HFF-Myc (cell line): Measurements from ENCODE around the gene TBC1D14.

ENCODE experiments used
- DNase-seq: peaks from one replicate; pipeline ENCODE4 v3.0.0-alpha.2; 2011; ENCODE audit warnings: low read depth; ENCODE audit errors: extremely low read depth
- H3K4me3 ChIP-seq: replicated peaks from 2 replicates; pipeline ENCODE4 v1.5.1; 2011; ENCODE audit warnings: low read depth, mild to moderate bottlenecking, control low read depth, low read length
- TF ChIP-seq, protein P1 (sequence below): IDR thresholded peaks from 2 replicates; pipeline ENCODE4 v1.5.1; 2012; ENCODE audit warnings: mild to moderate bottlenecking, low read depth, low read length, control low read depth; ENCODE audit errors: missing control alignments

The TBC1D14 gene

DNA sequence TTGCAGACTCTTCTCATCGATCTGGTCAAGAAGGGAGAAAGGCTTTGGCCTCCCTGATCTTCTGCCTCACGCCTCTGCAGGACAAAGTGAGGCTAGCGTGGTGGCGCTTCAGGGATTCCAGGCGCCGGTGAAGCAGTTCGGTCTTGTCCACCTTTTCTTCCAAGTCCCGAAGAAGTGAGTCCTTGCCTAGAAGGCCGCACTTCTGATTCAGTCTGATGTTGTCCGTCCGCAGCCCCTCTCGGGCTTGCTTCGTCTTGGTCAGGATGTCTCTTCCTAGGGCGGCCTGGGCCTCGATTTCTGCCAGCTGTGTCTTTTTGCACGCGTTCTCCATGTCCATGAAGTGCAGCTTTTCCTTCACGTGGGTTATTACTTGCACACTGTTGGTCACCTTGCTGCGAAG, 131.6 kb downstream of the TBC1D14 start:
- TF ChIP-seq, protein P1, sequence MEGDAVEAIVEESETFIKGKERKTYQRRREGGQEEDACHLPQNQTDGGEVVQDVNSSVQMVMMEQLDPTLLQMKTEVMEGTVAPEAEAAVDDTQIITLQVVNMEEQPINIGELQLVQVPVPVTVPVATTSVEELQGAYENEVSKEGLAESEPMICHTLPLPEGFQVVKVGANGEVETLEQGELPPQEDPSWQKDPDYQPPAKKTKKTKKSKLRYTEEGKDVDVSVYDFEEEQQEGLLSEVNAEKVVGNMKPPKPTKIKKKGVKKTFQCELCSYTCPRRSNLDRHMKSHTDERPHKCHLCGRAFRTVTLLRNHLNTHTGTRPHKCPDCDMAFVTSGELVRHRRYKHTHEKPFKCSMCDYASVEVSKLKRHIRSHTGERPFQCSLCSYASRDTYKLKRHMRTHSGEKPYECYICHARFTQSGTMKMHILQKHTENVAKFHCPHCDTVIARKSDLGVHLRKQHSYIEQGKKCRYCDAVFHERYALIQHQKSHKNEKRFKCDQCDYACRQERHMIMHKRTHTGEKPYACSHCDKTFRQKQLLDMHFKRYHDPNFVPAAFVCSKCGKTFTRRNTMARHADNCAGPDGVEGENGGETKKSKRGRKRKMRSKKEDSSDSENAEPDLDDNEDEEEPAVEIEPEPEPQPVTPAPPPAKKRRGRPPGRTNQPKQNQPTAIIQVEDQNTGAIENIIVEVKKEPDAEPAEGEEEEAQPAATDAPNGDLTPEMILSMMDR, result no peak
- no peak overlapping the region for H3K4me3 ChIP-seq
- DNase-seq, result no peak

DNA sequence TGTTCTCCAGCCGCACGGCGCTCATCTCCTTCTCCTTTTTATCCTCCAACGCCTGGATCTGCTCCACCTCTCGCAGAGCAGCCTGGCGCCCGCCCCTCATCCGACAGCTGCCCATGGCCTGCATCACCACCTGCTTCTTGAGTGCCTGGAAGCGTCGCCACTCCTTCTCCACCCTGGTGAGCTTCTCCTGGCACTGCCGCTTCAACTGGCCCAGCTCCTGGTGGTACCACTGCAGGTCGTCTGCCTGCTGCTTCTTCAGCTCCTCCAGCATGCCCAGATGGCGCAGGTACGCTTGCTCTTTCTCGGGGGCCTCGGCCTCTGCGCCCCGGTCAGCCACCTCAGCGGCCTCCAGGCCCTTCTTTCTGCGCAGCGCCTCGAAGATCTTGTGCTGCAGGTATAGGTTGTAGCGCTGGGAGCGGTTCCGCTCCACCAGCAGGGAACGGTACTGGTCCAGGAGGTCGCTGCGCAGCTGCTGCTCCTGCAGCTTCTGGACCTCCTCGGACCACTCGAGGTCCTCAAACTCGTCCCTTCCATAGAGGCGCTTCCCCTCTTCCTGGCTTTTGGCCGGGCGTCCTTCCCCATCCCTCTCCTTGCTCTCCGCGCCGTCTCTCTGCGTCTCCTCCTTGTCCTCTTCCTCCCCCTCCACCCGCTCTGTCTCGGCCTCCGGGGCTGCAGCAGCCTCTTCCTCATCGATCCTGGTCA, 132.3 kb downstream of the TBC1D14 start:
- TF ChIP-seq, protein P1, result no peak
- peak overlapping the region; percentile 68 for H3K4me3 ChIP-seq
- no peak for DNase-seq

DNA sequence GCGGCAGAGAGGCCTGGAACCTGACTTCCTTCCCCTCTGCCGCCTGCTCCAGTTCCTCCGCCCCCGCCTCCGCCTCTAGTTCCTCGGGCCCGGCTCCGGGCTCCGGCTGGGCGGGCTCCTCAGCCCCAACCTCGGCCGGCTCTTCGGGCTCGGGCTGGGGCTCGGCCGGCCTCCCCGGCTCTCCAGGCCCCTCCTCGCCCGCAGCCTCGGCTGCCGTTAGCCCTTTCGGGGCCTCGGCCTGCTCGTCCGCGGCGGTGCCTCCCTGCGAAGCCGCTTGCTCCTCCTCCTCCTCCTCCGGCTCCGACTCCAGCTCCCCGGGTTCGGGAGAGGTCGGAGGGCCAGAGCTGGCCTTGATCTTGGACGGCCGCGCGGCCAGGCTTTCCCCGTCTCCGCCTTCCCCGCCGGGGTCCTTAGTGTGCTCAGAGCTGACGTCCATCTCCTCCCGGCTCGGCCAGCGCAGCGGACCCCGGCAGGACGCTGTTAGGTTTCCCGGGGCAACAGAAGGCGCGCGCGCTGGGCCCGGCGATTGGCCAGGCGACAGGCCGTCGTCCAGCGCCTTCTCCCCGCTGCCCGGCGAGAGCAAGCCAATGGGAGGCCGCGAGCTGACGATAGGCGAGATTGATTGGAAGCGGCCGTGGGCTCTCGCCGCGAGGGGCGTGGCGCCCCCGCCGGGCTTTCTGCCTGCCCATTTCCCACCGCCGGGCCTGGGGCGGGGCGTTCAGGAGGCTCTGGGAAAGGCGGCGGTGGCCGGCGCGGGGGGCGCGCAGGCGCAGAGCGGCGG, 133.1 kb downstream of the TBC1D14 start:
- TF ChIP-seq, protein P1, result no peak
- H3K4me3 ChIP-seq, result peak overlapping the region; percentile 68
- DNase-seq, result peak; percentile 89

DNA sequence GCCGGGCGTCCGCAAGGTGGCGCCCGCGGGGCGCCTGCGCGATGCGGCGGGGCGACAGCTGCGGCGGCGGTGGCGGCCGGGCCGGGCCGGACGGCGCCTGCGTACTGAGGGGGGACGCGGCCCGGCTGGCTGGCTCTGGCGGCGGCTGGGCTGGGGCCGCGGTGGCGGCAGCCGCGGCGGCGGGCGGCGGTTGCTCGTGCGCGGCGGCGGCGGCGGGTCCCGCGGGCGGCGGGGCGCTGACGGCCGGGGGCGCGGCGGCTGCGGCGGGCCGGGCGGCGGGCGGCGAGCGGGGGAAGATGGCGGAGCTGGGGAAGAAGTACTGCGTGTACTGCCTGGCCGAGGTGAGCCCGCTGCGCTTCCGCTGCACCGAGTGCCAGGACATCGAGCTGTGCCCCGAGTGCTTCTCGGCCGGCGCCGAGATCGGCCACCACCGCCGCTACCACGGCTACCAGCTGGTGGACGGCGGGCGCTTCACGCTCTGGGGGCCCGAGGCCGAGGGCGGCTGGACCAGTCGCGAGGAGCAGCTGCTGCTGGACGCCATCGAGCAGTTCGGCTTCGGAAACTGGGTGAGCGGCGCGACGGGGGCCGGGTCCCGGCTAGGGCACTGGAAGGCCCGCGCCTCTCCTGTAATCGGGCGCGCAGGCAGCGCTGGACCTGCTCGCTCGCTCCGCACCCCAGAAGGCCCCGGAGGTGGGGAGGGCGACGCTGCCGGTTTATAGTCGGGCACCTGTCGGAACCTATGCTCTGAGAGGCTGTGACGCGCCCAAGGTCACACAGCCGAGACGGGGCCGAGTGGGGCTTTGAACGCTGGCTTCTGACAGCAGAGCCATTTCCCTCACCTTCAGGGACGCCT, 133.9 kb downstream of the TBC1D14 start, which contains the start of gene TADA2B:
TADA2B (plus strand) TSS at position 89 of the 853 bp plus-strand sequence; CDS start at position 297, 208 bp downstream.
- TF ChIP-seq, protein P1, result no peak
- no peak for DNase-seq
- H3K4me3 ChIP-seq, result peak within 1 kb of the TSS; percentile 90

DNA sequence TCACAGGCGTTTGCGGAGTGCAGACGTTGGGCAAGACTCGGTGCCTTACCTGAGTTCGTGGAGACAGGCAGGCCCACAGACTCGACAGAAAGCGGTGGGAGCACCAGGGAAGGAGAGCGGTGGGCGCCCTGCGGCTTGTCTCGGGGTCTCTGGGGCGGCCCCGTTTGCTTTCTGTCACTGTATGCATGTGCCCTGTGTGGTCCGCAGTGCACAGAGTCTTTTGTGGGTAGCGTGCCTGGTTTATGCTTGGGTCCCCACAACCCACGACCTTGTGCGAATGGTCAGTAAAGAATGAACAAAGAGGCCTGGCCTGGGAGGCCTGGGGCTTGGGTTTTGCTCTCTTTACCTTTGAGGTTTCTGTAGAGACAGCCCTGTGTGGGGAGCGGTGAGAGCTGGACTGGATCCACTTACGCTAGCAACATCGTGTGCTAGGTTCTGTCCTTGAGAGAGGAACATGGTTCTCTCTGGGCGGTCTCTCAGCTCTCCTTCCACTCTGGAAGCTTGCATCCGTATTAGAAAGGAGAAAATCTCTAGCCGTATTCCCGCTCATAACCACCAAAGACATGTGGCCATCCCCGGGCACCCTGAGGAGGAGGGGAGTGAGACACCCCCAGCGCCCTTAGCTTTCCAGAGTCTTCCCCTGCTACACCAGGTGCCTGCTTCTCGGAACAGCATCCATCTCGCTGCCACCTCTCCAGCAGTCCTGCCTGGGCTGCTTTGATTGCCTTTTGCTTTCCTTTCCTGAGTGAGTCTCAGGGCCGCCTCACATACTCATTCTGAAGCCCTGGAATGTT, 134.7 kb downstream of the TBC1D14 start:
- H3K4me3 ChIP-seq, result peak overlapping the region; percentile 90
- no peak for DNase-seq
- TF ChIP-seq, protein P1, result no peak

DNA sequence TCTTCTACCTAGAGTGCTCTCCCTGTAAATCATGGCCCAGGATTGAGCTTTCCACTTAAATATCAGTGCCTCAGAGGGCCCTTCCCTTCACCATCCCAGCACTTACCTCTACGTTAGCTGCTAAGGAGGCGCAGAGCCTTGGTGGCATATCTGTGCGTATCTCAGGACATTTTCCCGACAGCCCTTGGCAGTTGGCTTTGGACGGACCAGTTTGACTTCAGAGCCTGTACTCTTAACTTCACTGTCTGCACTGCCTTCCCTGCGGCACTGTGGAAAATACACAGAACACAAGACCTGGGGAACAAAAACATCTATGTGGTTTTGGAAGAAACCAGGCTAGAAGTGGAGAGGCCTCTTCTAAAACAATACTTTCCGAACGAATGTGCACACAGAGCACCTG, 135.9 kb downstream of the TBC1D14 start:
- H3K4me3 ChIP-seq, result no peak overlapping the region
- no peak for DNase-seq
- TF ChIP-seq, protein P1, result no peak
